DMS114 treated with DMSO at 0.1 percent for 48 hours (cell line): ENCODE data around the gene SCAND1.
"Not testable (repeated sequence)": the region's sequence is repeated elsewhere in the genome, so short reads cannot be mapped to it uniquely, and the experiment has no call there.

Experiments
- DNase-seq: peaks from one replicate; lab custom pipeline; 2025; ENCODE audit not compliant: unreplicated experiment; lab: John Stamatoyannopoulos, UW

SCAND1 gene

DNA sequence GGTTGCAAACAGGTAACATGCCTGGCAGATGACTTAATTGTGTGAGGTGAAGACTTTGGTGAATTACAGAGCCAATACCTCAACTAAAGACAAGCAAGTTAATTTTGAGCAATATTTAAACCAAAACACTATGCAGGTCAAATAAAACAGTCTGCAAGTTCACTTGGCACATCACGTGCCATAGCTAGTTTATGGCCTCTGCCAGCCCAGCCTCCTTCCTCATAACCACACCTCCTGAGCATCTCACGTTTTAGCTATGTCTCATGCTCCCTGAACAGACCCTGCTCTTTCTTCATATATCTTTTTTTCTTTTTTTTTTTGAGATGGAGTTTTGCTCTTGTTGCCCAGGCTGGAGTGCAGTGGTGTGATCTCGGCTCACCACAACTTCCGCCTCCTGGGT is 9.6 kb upstream of the SCAND1 start:
- DNase-seq = no peak

DNA sequence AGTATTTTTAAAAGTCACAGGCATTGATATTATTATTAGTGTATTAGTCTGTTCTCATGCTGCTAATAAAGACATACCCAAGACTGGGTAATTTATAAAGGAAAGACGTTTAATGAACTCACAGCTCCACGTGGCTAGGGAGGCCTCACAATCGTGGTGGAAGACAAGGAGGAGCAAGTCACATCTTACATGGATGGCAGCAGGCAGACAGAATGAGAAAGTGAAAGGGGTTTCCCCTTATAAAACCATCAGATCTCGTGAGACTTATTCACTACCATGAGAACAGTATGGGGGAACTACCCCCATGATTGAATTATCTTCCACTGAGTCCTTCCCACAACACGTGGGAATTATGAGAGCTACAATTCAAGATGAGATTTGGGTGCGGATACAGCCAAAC is 5.0 kb upstream of the SCAND1 start:
- DNase-seq = not testable (repeated sequence)

DNA sequence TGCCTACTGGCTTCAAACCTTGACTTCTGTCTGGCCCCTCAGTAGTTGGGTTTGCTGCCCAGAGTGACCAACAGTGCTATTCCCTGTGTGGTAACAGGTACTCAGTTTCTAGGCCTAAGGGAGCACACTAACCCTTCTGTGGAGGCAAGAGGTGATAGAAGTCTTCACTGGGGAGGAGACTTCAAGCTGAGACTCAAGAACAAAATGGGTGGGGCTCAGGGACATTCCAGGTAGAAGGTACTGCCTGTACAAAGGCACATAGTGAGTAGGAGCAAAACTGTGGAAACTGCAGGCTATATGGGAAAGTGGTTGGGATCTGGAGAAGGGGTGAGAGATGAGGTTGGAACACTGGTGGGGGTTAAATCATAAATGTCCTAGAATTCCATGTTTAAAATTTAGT is 2.3 kb upstream of the SCAND1 start:
- no peak for DNase-seq

DNA sequence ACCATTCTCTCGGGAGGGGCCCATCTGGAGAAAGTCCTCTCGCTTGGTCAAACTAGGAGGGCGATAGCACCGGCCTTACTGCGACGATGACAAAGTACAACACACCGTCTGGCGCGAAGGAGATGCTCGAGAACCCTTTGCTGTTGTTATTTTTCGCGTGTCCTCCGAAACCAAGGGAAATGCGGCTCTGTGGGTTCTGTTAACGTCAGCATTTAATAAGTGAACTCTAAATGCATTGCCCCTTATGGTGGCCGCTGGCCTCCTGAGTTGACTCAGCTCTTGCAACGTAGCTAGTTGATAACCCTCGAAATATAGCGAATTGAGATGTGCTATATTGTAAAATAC is 577 bp upstream of the SCAND1 start:
- DNase-seq = no peak

DNA sequence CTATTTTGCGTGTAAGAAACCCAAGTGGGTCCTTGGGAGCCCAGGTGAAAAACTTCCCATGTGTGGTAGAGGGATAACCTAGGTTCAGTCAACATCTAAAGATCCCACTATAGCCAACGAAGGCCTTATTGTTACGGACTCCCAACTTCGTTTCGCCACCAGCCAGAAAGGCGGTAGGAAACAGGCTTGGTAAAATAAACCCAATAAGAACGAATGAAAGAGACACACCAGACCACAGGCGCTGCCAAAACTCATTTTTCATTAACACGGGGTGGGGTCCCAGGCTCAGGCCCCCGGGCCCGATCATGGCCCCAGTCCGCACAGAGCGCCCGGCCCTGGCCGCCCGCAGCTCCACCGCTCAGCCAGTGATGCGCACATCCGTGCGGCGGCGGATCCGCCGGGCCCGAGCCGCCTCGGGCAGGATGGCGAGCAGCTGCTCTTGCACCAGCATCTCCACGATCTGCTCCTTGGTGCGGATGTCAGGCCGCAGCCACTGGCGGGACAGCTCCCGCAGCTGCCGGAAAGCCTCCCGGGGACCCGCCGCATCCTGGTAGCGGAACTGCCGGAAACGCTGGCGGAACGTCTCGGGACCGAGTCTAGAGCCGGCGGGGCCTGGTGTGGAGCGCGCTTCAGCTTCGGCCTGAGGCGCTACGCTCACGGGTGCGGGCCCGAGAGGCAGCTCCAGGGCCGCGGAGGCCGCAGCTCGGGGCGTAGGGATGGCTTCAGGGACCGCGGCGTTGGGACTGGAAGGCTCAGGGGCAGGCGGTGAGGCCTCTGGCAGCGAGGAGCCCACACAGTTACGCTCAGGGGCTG is 709 bp downstream of the SCAND1 start:
- DNase-seq = no peak

DNA sequence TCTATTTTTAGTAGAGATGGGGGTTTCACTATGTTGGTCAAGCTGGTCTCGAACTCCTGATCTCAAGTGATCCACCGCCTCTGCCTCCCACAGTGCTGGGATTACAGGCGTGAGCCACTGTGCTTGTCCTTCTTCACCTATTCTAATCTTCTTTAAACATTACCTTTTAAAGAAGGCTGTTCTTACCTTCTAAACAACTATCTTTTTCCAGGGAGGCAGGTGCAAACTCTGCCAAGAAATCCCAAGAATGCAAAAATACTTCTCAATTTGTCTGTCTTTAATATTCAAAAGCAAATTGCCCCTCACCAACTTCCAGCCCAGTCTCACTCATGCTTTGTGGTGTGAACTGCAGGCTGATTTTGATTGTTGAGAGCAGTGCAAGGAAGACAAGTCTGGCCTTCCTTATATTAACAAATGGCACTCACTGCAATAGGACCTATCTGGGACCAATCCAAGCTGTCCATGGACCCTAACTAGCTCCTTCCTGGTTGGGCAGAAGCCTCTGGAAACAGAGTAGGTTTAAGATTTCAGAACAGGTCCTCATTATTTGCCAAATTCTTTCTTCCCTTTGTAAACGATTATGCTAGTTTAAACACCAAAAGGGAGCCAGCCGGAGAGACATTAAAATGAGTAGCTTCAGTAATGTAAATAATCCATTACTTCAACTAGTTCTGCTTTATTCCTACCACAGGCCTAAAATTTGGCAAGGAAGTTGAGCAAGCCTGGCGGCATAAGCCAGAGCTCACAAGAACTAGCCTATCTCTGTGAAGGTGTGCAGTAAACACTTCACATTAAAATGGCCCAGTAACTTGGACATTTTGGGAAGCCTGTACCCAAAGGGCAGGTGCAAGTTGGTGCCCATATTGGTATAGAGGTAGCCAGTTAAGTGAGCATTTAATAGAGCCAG is 1.6 kb downstream of the SCAND1 start:
- no peak for DNase-seq

DNA sequence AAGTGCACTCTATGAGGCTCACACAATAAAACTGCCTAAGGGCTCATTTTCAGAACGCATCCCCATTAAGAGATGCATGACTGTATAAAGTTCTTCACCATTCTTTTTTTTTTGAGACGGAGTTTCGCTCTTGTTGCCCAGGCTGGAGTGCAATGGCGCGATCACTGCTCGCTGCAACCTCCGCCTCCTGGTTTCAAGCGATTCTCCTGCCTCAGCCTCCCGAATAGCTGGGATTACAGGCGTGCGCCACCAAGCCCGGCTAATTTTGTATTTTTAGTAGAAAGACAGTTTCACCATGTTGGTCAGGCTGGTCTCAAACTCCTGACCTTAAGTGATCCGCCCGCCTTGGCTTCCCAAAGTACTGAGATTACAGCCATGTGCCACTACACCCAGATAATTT is 2.2 kb downstream of the SCAND1 start:
- DNase-seq = not testable (repeated sequence)

DNA sequence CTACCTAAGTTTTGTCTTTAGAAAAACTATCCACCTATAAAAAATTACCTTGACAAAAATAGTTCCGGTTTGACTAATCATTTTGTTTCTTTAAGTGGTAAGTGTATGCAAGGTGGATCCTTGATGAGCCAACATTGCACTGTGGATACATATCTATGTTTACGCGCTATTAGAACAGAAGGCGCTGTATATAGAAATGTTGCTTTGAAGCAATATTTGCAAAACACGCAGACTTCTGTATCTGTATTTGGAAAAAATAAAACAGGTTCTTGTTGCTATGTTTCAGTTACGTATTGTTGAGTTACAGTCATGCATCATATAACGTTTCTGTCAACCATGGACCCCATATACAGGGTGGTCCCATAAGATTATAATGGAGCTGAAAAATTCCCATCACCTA is 4.2 kb downstream of the SCAND1 start:
- DNase-seq = no peak

DNA sequence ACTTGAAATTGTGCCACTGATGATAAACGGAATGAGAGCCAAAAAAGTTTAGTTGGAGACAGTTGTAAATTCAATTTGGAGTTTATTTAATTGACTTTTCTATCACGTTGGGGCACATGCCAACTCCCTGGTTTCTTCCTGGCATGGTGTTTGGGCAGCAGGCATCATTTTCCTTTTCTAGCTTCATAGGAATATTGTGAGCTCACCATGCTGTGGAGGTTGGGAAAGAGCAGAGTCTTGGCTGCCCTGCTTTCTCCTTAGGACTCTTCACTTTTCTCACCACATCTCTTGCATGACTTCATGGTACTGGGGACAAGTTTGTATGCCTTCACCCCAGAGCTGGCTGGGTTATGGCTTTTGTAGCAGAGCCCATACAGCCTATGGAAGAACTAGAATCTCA is 6.4 kb downstream of the SCAND1 start:
- no peak for DNase-seq

DNA sequence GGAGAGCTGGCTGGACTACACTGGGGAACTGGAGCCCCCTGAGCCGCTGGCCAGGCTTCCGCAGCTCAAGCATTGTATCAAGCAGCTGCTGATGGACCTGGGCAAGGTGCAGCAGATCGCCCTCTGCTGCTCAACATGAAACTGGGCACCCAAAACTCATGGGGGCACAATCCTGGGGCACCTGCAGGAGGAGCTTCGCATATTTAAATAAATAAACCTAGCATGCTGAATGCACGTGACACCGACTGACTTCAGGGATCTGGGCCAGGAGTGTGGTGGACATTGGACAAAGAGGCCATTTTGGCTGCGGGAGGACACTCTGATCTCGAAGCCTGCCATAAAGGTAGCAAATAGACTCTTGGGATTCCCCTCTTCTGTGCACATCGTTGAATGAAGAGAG is 6.8 kb downstream of the SCAND1 start:
- DNase-seq = no peak

DNA sequence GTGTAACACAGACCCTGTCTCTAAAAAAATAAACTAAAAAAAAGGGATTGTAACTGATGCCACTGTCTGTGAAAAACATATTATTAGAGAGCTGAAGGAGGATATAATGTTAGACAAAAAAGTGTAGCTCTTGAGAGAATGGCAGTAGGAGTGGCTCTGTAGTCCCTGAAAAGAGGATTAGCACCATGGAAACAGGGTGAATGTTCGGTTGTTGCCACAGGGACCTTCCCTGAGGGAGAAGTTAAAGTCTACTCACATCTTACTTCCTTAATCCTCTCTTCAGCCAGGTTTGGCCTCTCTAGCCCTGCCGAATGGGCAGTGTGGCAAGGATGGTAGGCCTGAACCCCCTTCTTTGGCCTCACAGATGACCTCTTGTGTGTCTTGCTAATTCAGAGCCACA is 12.1 kb downstream of the SCAND1 start:
- DNase-seq = no peak

DNA sequence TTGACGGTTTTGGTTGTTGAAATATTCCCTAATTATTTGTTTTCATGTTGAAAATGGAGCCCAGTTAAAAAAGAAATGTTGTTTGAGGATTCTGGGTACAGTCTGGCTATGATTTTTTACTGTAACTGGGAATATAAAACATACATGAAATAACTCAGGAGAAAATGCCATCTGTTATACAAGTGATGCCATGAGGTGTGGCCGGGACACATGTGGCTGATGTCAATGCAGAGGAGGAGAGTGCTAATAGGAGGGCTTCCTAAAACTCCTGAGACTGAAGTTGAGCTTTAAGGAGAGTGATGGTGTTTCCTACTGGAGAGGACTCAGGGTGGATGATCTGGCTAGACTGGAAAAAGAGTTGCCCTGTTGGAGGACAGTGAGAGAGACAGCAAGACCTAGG is 12.7 kb downstream of the SCAND1 start:
- DNase-seq = no peak

DNA sequence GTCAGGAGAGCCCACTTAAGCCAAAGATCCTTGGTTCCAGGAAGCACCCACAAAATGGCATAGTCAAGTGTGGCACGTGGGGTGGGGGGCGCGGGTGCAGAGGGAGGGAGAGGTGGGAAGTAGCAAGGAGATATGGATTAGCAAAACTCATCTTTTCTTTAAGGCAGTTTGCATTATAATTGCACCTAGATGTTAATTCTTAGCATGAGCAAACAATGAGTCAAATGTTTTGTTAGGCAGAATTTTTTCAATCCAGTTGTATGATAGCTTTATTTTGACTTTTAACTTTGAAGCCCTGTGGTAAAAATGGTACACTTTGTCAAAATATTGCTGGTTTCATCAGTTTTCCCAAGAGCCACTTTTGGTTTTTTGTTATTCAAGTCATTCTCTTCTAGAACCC is 15.0 kb downstream of the SCAND1 start:
- no peak for DNase-seq

DNA sequence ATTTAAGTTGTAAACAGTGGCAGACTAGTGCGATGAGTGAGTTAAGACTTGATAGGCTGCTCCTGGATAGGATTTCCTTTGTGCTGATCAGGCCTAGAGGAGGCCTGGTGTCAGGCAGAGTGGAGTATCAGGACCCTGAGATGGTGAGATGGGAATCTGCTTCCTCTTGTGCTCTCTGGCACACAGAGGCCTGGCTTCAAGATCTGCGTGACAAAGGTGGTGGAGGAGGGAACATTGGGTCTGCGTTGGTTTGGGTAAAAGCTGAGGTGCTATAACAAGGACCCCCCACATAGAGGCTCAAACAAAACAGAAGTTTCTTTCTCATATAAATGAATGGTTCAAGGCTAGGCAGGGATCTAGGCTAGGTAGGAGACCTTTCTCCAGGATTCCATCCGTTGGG is 20.3 kb downstream of the SCAND1 start:
- no peak for DNase-seq

DNA sequence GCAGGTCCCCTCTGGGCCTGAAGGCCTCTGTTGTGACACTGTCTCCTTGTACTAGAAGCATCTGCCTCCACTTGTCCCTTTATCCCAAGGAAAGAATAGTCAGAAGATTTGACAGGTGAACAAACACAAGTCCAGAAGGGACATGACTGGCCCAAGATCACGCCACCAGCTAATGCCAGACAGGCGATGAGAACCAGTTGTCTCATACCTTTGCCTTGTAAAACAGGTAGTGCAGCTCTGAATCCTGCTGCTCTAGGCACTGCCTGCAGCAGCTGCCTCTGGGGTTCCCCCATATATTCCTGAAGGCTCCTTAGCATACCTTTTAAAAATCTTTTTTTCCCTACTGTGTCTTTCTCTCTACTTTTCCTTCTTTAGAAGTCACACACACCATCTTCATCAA is 25.0 kb downstream of the SCAND1 start:
- DNase-seq = no peak

DNA sequence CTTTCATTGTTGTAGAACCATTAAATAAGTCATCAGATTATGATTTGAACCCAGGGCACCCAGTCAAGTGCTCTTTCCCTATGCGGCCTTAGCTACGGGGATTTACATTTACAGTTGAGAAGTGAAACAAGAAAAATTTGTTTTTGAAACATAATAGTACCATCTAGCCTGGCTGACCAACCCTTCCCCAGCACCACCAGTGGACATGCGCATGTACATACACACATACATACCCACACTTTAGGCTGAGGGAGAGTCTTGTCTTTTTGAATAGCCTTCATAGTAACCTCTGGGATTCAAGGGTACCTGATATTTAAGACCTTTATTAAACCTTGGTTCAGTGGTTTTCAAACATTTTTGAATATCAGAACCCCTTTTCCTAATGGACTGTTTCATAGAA is 33.8 kb downstream of the SCAND1 start:
- DNase-seq = no peak

DNA sequence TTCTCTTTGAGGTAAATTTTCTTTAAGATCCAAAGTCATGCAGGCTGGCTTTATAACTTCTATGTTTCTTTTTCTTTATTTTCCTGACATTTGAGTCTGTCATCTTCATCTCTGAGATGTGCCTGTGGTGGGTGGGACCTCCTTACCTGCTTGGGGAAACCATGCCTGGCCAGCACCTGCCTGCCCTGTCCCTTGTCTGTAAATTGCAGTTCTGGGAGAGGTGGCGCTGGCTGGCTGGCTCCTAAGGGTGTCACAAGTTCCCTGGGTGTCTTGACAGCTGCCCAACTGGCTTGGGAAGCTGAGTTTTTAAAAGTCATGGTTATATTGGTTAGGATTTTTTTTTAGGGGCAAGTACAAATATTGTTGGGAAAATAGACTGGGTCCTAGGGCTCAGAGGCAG is 36.3 kb downstream of the SCAND1 start:
- DNase-seq = no peak

DNA sequence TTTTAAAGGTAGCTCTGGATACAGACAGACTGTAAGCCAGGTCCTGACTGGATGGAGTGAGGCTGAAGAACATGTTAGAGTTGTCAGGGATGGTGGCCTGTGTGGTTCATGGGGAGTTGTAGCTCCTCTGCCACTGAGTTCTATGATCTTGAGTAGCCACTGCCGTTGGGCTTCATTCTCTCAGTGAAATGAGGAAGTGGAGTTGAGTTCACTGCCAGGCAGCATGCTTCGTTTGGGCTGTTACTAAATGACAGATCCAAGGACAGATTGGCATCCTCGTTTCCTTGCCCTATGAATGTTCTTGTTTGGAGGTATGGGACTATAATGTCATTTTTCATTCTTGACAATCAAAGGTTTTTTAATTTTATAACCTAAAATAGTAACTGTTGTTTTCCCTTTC is 37.2 kb downstream of the SCAND1 start:
- no peak for DNase-seq

DNA sequence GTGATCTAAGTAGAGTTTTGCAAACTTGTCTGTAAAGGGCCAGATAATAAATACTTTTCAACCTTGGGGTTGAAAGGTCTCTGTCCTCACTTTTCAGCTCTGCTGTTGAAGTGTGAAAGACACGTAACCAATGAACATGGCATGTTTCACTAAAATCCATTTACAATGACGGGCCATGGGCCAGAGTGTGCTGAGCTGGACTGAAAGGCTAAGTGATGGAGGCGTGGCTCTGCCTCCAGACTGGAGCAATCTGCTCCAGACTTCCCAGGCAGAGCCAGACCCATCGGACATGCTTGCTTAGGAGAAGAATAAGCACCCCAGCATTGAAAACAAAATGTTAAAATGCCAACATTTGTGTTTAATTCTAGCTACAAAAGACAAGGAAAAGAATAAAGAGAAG is 41.4 kb downstream of the SCAND1 start:
- DNase-seq = no peak

DNA sequence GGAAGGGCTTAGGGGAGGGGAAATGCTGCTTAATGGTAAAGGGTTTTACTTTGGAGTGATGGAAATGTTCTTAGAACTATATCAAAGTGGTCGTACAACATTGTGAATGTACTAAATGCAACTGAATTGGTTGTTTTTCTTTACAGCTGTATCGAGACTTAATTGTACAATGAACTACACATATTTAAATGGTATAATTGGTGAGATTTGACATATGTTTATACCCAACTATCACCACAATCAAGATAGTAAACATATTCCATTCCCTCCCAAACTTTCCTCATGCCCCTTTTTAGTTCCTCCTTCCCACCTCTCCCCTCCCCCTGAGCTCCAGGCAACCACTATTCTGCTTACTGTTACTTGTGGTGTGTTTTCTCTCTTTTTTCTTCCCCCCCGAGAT is 44.0 kb downstream of the SCAND1 start:
- no peak for DNase-seq

DNA sequence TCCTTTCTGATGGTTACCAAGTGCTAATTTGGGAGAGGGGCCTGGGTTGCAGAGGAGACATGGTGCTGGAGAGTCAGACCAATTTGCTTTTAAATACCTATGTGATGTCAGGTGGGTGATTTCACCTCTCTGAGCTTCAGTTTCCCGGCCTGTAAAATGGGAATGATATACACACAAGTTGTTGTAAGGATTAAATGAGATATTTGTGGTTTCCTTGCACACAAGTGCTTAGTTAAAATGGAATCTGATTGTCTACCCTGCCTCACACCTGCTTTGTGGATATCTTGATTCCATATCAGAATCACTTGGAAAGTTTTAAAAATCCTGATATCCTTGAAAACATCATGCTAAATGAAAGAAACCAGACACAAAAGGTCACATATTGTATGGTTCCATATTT is 44.5 kb downstream of the SCAND1 start:
- DNase-seq = no peak

DNA sequence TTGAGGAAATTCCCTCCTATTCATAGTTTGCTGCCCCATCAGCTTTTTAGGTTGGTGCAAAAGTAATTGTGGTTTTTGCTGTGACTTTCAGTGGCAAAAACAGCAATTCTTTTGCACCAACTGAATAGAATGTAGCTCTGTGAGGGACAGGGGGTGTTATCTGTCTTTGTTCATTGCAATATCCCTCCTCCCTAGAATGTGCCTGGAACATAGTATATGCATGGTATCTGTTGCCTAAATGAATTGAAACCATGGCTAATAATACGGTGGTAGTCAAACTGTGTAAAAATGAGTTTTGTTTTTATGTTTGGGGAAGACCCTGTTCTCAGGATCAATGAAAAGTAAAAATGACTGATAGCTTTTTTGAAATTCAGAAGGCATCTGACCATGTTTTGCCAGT is 45.1 kb downstream of the SCAND1 start:
- no peak for DNase-seq

DNA sequence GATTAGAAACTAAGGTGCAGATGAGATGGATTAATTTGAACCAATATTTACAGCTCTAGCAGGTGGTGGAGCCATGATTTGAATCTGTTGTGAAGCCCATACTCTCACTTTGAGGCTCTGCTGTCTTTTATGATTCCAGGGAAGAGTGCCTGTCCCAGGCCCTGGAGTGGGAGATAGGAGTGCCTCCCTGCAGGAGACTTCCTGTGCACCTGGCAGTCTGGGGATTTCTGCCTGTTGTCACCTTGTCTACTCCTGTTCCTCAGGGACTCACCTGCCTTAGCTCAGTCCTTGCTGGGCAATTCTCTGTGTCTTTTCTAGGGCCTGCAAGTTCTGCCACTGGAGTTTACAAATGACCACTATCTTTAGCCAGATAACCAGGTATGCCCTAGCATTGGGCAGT is 46.3 kb downstream of the SCAND1 start:
- no peak for DNase-seq
